GM12891 (cell line): Measurements from ENCODE around the gene CRADD.
A peak's percentile ranks its signal among the peaks of the same experiment; 100 is the strongest.

ENCODE experiments used
- PAX5 ChIP-seq: IDR thresholded peaks from 2 replicates; pipeline ENCODE4 v1.6.1; 2011; ENCODE audit warnings: low read length, moderate library complexity, mild to moderate bottlenecking; ENCODE audit not compliant: insufficient read depth, severe bottlenecking
- POLR2A ChIP-seq: IDR thresholded peaks from 2 replicates; pipeline ENCODE4 v1.6.1; 2011; ENCODE audit warnings: low read depth, low read length, control low read depth
- POLR2AphosphoS5 ChIP-seq: IDR thresholded peaks from 2 replicates; pipeline ENCODE4 v1.6.1; 2011; ENCODE audit warnings: low read depth, low read length, control low read depth
- POU2F2 ChIP-seq: IDR thresholded peaks from 2 replicates; pipeline ENCODE4 v1.6.1; 2011; ENCODE audit warnings: low read depth, mild to moderate bottlenecking, control low read depth, low read length, moderate library complexity
- SPI1 ChIP-seq: IDR thresholded peaks from 2 replicates; pipeline ENCODE4 v1.6.1; 2011; ENCODE audit warnings: low read depth, low read length, control low read depth
- TAF1 ChIP-seq: IDR thresholded peaks from 2 replicates; pipeline ENCODE4 v1.6.1; 2011; ENCODE audit warnings: low read depth, low read length, control low read depth

DNA sequence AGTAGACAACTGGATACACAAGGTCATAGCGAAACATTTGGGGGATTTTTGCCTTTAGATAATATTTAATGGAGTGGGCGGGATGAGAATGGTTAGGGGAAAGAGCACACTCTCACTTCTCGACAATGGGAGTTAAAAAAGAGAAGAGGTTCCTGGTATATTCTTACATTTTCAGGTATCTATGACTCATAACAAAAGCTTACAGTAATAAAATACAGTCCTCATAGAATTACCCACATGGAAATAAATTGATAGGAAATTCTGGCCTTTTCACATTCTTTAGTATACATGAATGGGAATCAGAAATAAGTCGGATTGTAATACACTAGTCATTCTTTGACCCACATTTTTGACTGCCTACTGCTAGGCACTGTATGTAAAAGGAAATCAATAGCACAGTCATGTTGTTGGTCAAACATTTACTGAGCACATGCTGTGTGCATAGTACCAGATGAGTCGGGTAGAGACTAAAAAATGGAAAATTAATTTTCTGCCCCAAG lies 8.2 kb upstream of the CRADD start:
- TF ChIP-seq PAX5 (no peak), POLR2A (no peak), TAF1 (no peak), POU2F2 (no peak), POLR2AphosphoS5 (no peak), SPI1 (peak; percentile 61; the same call in 1 of the 2 replicates)
